ENCODE data around the gene HSPB9. TPM values are rescaled to one million over a fixed set of nuclear protein-coding genes. Genes with fewer than 3 reads are reported as not detected.

The HSPB9 gene
- total RNA-seq, 2 donors from 2014 or later: 0.18 to 1.2 TPM

DNA sequence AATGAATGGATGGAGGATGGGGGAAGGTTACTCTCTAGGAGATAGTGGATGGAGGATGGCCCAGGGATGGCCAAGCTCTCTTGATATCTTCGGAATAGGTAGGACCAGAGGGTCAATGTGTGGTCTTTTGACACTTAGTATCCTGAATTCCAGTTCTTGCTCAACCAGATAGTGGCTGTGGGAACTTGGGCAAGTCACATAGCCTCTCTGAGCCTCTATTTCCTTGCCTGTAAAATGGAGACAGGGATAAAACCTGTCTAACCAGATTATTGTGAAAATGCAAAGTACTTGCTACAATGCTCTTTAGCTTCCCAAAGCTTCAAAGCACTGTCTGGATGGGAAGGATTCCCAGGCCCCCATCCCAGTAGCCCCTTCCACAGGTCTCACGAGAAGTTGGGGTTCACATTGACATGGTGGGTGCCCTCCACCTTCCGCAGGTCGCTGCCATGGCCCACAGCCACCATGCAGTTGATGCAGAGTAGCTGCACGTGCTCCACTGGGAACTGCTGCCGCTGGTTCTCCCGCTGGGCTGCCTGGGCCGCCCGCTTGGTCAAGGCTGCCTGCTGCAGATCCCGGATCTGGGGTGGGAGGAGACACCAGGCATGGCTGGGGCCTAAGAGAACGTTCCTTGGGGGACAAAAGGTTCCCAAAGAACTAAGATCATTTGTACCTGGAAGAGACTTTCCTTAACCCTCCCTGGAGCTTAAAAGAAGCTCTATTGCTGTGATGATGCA, 19.2 kb upstream of the HSPB9 start:
- no peak overlapping the region for H3K4me3 ChIP-seq
- DNase-seq (ENCODE audit: low spot score): no peak
- no peaks in the 10 kb centered on the region for H3K4me1 ChIP-seq (replicated peaks)
- intact Hi-C loops (cut with DNase I): no loop called here
- no peaks in the 10 kb centered on the region for H3K27me3 ChIP-seq (replicated peaks; ENCODE audit: insufficient read depth)
- no peak overlapping the region for H3K27ac ChIP-seq
- H3K36me3 ChIP-seq: peaks cover 0 to 5% of the 10 kb centered on the region in 2 donors
- TF ChIP-seq, protein P1, sequence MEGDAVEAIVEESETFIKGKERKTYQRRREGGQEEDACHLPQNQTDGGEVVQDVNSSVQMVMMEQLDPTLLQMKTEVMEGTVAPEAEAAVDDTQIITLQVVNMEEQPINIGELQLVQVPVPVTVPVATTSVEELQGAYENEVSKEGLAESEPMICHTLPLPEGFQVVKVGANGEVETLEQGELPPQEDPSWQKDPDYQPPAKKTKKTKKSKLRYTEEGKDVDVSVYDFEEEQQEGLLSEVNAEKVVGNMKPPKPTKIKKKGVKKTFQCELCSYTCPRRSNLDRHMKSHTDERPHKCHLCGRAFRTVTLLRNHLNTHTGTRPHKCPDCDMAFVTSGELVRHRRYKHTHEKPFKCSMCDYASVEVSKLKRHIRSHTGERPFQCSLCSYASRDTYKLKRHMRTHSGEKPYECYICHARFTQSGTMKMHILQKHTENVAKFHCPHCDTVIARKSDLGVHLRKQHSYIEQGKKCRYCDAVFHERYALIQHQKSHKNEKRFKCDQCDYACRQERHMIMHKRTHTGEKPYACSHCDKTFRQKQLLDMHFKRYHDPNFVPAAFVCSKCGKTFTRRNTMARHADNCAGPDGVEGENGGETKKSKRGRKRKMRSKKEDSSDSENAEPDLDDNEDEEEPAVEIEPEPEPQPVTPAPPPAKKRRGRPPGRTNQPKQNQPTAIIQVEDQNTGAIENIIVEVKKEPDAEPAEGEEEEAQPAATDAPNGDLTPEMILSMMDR (IDR thresholded peaks at IDR 0.05): no peak
- TF ChIP-seq POLR2AphosphoS5 (IDR thresholded peaks at IDR 0.05) (no peak), POLR2A (IDR thresholded peaks at IDR 0.05) (no peak)
- WGBS: 87% methylated on average over 11 of the region's 11 CpGs
- no peaks in the 10 kb centered on the region for H3K9me3 ChIP-seq

DNA sequence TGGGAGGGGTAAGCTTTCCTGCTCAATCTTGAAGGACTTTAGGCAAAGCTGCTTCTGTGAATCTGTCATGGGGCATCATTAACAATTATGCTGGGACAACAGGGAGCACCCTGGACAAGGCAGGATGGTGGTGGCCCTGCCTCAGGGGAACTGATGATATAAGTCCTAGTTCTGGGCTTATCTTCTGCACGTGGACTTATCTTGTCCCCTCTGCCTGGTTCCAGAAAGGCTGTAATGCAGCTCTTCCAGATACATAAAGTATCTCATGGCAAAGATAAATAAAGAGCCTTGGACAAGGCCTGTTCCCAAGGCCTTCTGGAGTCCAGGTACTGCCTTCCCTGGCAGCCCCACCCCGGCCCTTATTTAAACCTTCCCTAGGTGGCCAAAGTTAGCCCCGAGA, 18.3 kb upstream of the HSPB9 start:
- intact Hi-C loops (cut with DNase I): no loop called here
- TF ChIP-seq POLR2A (IDR thresholded peaks at IDR 0.05) (no peak), POLR2AphosphoS5 (IDR thresholded peaks at IDR 0.05) (no peak)
- TF ChIP-seq, protein P1 (IDR thresholded peaks at IDR 0.05): no peak
- Histone ChIP-seq H3K27me3 (replicated peaks; ENCODE audit: insufficient read depth) (no peaks in the 10 kb centered on the region), H3K27ac (no peak overlapping the region), H3K4me1 (replicated peaks) (no peaks in the 10 kb centered on the region), H3K4me3 (no peak overlapping the region), H3K9me3 (no peaks in the 10 kb centered on the region), H3K36me3 (peaks cover 0 to 5% of the 10 kb centered on the region in 2 donors)
- DNase-seq (ENCODE audit: low spot score): no peak
- WGBS: 78% methylated on average over 3 of the region's 3 CpGs

GRCh38 chr17:42106009-42106408, 16.6 kb upstream of the HSPB9 start:
- Histone ChIP-seq H3K36me3 (peaks cover 0 to 5% of the 10 kb centered on the region in 2 donors), H3K27ac (no peak overlapping the region), H3K9me3 (no peaks in the 10 kb centered on the region), H3K4me3 (no peak overlapping the region), H3K4me1 (replicated peaks) (no peaks in the 10 kb centered on the region), H3K27me3 (replicated peaks; ENCODE audit: insufficient read depth) (no peaks in the 10 kb centered on the region)
- 100% methylated on average over 2 of the region's 2 CpGs for WGBS
- no peak for DNase-seq (ENCODE audit: low spot score)
- intact Hi-C loops (cut with DNase I): no loop called here
- TF ChIP-seq POLR2A (IDR thresholded peaks at IDR 0.05): no peak
- no peak for TF ChIP-seq POLR2AphosphoS5 (IDR thresholded peaks at IDR 0.05)
- TF ChIP-seq, protein P1 (IDR thresholded peaks at IDR 0.05): no peak

- WGBS: 75% methylated on average over 6 of the region's 6 CpGs
Observed at GRCh38 chr17:42107124-42107523, 15.5 kb upstream of the HSPB9 start.

More at GRCh38 chr17:42107124-42107523, 15.5 kb upstream of the HSPB9 start:
- Histone ChIP-seq H3K36me3 (peaks cover 0 to 5% of the 10 kb centered on the region in 2 donors), H3K4me3 (no peak overlapping the region), H3K27ac (no peak overlapping the region), H3K9me3 (no peaks in the 10 kb centered on the region), H3K27me3 (replicated peaks; ENCODE audit: insufficient read depth) (no peaks in the 10 kb centered on the region), H3K4me1 (replicated peaks) (peaks cover 8% of the 10 kb centered on the region)
- intact Hi-C loops (cut with DNase I): no loop called here
- no peak for DNase-seq (ENCODE audit: low spot score)
- TF ChIP-seq POLR2A (IDR thresholded peaks at IDR 0.05) (no peak), POLR2AphosphoS5 (IDR thresholded peaks at IDR 0.05) (no peak)
- TF ChIP-seq, protein P1 (IDR thresholded peaks at IDR 0.05): no peak

Measured in prostate gland (tissue), 2 donors.